MCF 10A (cell line): ENCODE measurements around the gene PRKN. TPM values are rescaled to one million over a fixed set of nuclear protein-coding genes. Genes with fewer than 3 reads are reported as not detected.

Experiments
- BruUV-seq: library from RNA; stranded (reverse); fragments of 400-500 nt; replicated peaks from 2 replicates; lab custom pipeline; 2021; lab: Mats Ljungman, UMichigan
- CTCF ChIA-PET: fragments of 300-600 bp; sonication (Branson Sonifier 250); formaldehyde crosslinking; extraction: SDS; loops from one replicate; lab custom pipeline; 2021; ENCODE audit warnings: antibody characterized with exemption, inconsistent platforms; lab: Yijun Ruan, JAX
- POLR2A ChIA-PET: fragments of 300-600, 350-650 bp; sonication (Branson Sonifier 250); formaldehyde crosslinking; extraction: SDS; loops from one replicate; lab custom pipeline; 2020; ENCODE audit warnings: antibody characterized with exemption, inconsistent platforms; lab: Yijun Ruan, JAX
- DNase-seq: peaks from one replicate; pipeline ENCODE4 v3.0.0-alpha.2; 2018; ENCODE audit not compliant: unreplicated experiment
- H3K27ac Mint-ChIP-seq: one replicate; pipeline ENCODE4 v1.8.0; 2022; ENCODE audit warnings: mild to moderate bottlenecking, low read depth, mixed read lengths; ENCODE audit not compliant: unreplicated experiment
- H3K27me3 Mint-ChIP-seq: one replicate; pipeline ENCODE4 v1.8.0; 2022; ENCODE audit warnings: mixed read lengths; ENCODE audit not compliant: insufficient read depth, unreplicated experiment
- H3K36me3 Mint-ChIP-seq: one replicate; pipeline ENCODE4 v1.8.0; 2022; ENCODE audit warnings: mild to moderate bottlenecking, moderate library complexity, mixed read lengths; ENCODE audit not compliant: insufficient read depth, unreplicated experiment
- H3K4me1 Mint-ChIP-seq: one replicate; pipeline ENCODE4 v1.8.0; 2022; ENCODE audit warnings: mixed read lengths; ENCODE audit not compliant: insufficient read depth, unreplicated experiment
- H3K4me3 Mint-ChIP-seq: one replicate; pipeline ENCODE4 v1.8.0; 2022; ENCODE audit warnings: mild to moderate bottlenecking, moderate library complexity, mixed read lengths; ENCODE audit not compliant: unreplicated experiment
- H3K9me3 Mint-ChIP-seq: one replicate; pipeline ENCODE4 v1.8.0; 2022; ENCODE audit warnings: mixed read lengths; ENCODE audit not compliant: unreplicated experiment
- intact Hi-C: fragments of 100-400 bp; cut with micrococcal nuclease; formaldehyde crosslinking; loops from 2 replicates; pipeline ENCODE4 v1.14.1; 2022
- total RNA-seq: library from RNA; stranded (reverse); gene quantifications from 2 replicates; pipeline ENCODE4 v1.2.3, GENCODE V29; 2022
- TF ChIP-seq, protein P1 (sequence below): fragments of 200-600 bp; IDR thresholded peaks from one replicate; pipeline ENCODE4 v1.8.0; 2022; ENCODE audit warnings: antibody characterized with exemption, mild to moderate bottlenecking; ENCODE audit not compliant: unreplicated experiment

Gene PRKN
- total RNA-seq, 1 experiment from 2014 or later = 2.5 TPM

DNA sequence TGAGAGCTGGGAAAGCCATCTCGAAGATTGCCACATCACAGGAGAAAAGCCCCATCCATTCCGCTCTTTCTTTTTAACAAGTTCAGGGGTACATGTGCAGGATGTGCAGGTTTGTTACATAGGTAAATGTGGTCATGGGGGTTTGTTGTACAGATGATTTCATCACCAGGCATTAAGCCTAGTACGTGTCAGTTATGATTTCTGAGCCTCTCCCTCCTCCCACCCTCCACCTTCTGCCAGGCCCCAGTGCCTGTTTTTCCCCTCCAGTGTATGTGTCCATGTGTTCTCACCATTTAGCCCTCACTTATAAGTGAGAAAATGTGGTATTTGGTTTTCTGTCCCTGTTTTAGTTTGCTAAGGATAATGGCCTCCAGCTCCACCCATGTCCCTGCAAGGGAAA lies 887.2 kb downstream of the PRKN start:
- intact Hi-C loops = no loop called here
- Mint-ChIP-seq H3K9me3 (no peaks in the 10 kb centered on the region), H3K27ac (no peak overlapping the region), H3K36me3 (no peaks in the 10 kb centered on the region), H3K4me3 (no peak overlapping the region), H3K4me1 (no peaks in the 10 kb centered on the region), H3K27me3 (no peaks in the 10 kb centered on the region)
- TF ChIP-seq, protein P1, sequence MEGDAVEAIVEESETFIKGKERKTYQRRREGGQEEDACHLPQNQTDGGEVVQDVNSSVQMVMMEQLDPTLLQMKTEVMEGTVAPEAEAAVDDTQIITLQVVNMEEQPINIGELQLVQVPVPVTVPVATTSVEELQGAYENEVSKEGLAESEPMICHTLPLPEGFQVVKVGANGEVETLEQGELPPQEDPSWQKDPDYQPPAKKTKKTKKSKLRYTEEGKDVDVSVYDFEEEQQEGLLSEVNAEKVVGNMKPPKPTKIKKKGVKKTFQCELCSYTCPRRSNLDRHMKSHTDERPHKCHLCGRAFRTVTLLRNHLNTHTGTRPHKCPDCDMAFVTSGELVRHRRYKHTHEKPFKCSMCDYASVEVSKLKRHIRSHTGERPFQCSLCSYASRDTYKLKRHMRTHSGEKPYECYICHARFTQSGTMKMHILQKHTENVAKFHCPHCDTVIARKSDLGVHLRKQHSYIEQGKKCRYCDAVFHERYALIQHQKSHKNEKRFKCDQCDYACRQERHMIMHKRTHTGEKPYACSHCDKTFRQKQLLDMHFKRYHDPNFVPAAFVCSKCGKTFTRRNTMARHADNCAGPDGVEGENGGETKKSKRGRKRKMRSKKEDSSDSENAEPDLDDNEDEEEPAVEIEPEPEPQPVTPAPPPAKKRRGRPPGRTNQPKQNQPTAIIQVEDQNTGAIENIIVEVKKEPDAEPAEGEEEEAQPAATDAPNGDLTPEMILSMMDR = no peak
- ChIA-PET POLR2A (no interaction called here), CTCF (interaction anchor here (0.7 kb wide), 1 partner anchor 63 kb away, joined by 3 read pairs; no protein-coding TSS in a partner anchor)
- DNase-seq = no peak
- no TSS peak for BruUV-seq

DNA sequence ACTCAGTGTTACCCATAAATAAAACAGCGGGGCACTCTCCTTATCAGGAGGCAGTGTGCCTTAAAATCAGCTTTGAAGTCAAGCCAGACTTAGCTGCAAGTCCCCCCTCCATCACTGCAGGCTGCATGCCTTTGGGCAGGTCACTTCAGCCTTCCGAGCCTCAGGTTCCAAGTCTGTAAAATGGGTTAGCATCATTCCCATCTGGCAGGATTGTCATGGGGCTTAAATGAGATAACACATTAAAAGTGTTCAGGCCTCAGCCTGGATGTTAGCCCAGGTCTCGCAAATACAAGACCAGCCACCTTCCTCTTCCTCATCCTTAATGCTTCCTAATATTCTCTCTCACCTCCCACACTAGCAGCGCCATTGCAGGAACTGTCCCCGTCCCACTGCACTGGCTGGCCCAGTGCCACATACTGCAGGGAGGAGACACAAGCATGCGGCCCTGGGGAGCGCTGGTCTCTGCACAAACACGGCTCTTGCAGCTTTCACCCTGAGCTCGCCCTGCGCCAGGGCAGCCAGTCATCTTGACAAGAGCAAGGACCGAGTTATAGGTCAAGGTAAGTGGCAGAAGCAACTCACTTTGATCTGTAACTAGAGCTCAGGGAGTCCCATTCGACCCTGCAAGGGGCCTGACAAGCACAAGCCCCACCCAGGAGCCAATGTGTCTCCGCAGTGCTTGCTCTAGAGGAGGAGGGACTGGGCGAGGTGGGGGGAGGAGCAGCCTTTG lies 889.1 kb downstream of the PRKN start:
- TF ChIP-seq, protein P1 = no peak
- CTCF ChIA-PET = interaction anchor here (0.7 to 1.1 kb wide), 2 partner anchors 11 to 18 kb away, joined by 3 read pairs; no protein-coding TSS in a partner anchor
- Mint-ChIP-seq H3K27me3 (no peaks in the 10 kb centered on the region), H3K27ac (no peak overlapping the region), H3K9me3 (no peaks in the 10 kb centered on the region), H3K4me3 (no peak overlapping the region), H3K4me1 (no peaks in the 10 kb centered on the region), H3K36me3 (no peaks in the 10 kb centered on the region)
- POLR2A ChIA-PET = interaction anchor here (0.6 to 1.6 kb wide), 2 partner anchors 9 to 19 kb away, joined by 3 read pairs; no protein-coding TSS in a partner anchor
- intact Hi-C loops = loop anchor here (2.0 kb wide), 1 partner anchor 292 kb away; no protein-coding TSS in a partner anchor
- no peak for DNase-seq
- no TSS peak for BruUV-seq

DNA sequence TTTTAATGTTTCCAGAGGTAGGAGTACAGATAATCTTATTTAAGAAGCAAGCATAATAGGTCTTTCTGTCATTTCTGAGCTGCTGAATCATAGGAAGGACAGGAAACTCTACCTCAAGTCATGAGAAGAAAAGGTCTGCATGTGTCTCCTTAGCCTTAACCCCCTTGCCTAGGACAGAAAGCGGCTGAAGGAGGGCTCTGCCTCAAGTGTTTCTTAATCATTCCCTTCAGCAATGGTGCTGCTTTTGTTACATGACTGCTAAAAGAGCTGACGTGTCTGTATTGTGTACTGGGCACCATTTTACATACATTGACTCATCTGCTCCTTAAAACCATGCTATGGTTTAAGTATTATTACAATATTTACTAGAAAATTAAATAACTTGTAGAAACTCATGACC lies 889.7 kb downstream of the PRKN start:
- DNase-seq = no peak
- intact Hi-C loops = loop anchor here (2.0 kb wide), 1 partner anchor 293 kb away; no protein-coding TSS in a partner anchor
- H3K27me3 Mint-ChIP-seq = no peaks in the 10 kb centered on the region
- H3K27ac Mint-ChIP-seq = no peak overlapping the region
- H3K36me3 Mint-ChIP-seq = no peaks in the 10 kb centered on the region
- CTCF ChIA-PET = interaction anchor here (0.7 to 1.1 kb wide), 2 partner anchors 11 to 19 kb away, joined by 3 read pairs; no protein-coding TSS in a partner anchor
- POLR2A ChIA-PET = interaction anchor here (0.6 to 1.6 kb wide), 3 partner anchors 20 to 844 kb away, joined by 3 to 4 read pairs (median 4); no protein-coding TSS in a partner anchor
- no peak overlapping the region for H3K4me3 Mint-ChIP-seq
- H3K9me3 Mint-ChIP-seq = no peaks in the 10 kb centered on the region
- H3K4me1 Mint-ChIP-seq = no peaks in the 10 kb centered on the region
- BruUV-seq = no TSS peak
- TF ChIP-seq, protein P1 = no peak

DNA sequence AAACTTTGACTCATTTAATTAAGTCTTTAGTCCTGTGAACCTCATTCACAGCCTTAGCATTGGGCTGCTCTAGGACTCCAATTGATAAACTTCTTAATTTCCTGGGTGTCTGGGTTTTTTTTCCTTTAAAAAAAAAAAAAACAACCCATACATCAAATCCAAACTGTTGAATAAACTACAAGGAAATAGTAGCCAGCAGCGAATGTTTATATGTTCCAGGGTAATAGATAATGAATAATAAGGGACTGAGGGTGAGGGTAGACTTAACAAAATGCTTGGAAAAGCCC lies 890.2 kb downstream of the PRKN start:
- Mint-ChIP-seq H3K36me3 (no peaks in the 10 kb centered on the region), H3K4me3 (no peak overlapping the region), H3K27me3 (no peaks in the 10 kb centered on the region), H3K9me3 (no peaks in the 10 kb centered on the region), H3K4me1 (no peaks in the 10 kb centered on the region), H3K27ac (no peak overlapping the region)
- ChIA-PET CTCF (interaction anchor here (0.7 to 1.1 kb wide), 2 partner anchors 10 to 19 kb away, joined by 3 read pairs; no protein-coding TSS in a partner anchor), POLR2A (interaction anchor here (0.6 to 0.7 kb wide), 2 partner anchors 76 to 843 kb away, joined by 4 read pairs; no protein-coding TSS in a partner anchor)
- BruUV-seq = no TSS peak
- DNase-seq = no peak
- TF ChIP-seq, protein P1 = no peak
- intact Hi-C loops = no loop called here
